A549 (cell line): ENCODE results near the gene INTS4. TPM values are rescaled to one million over a fixed set of nuclear protein-coding genes. Genes with fewer than 3 reads are reported as not detected.

Source experiments
- ATAC-seq, 2 experiments: fragments of 200-7000 bp in 1 of 2; fragments of >200 bp in 1 of 2; cut with Nextera tagmentation in 1 of 2; cut with Tn5 transposase in 1 of 2; 3 replicates each; pipeline versions ENCODE4 v1.8.0 to v1.9.1; 2018 to 2020; ENCODE audit warnings: mild to moderate bottlenecking in 1 of 2, moderate library complexity in 1 of 2
- CTCF ChIA-PET: fragments of 300-600 bp; sonication (Branson Sonifier 250); formaldehyde crosslinking; extraction: SDS; loops from one replicate; lab custom pipeline; 2021; ENCODE audit warnings: antibody characterized with exemption, inconsistent platforms; lab: Yijun Ruan, JAX
- POLR2A ChIA-PET: fragments of 350-600 bp; formaldehyde crosslinking; extraction: SDS; loops from one replicate; lab custom pipeline; 2021; ENCODE audit warnings: antibody characterized with exemption, inconsistent platforms; lab: Yijun Ruan, JAX
- DNase-seq, 2 experiments: peaks; one replicate each; pipeline versions ENCODE4 v3.0.0 to v3.0.0-alpha.2; 2011 to 2016; ENCODE audit warnings: low read depth in 1 of 2, low spot score in 1 of 2
- FAIRE-seq: peaks from 2 replicates; lab custom pipeline; 2011; peaks lifted over from hg19 to GRCh38; lab: Jason Lieb, UNC
- H3K27ac ChIP-seq, 2 experiments: fragments of >200 bp; sonication (Bioruptor Twin); formaldehyde crosslinking; 3 replicates each; pipeline ENCODE4 v1.5.1; 2016 to 2017
- H3K4me1 ChIP-seq: fragments of >200 bp; sonication (Bioruptor Twin); formaldehyde crosslinking; 3 replicates; pipeline ENCODE4 v1.6.1; 2016
- H3K4me2 ChIP-seq: fragments of >200 bp; sonication (Bioruptor Twin); formaldehyde crosslinking; 3 replicates; pipeline ENCODE4 v1.6.1; 2016
- H3K4me3 ChIP-seq: fragments of >200 bp; sonication (Bioruptor Twin); formaldehyde crosslinking; 3 replicates; pipeline ENCODE4 v1.5.1; 2016
- H3K9me3 ChIP-seq: fragments of >200 bp; sonication (Bioruptor Twin); formaldehyde crosslinking; 3 replicates; pipeline ENCODE4 v1.6.1; 2016
- CHD4 ChIP-seq: fragments of 200-600 bp; sonication (generic); IDR thresholded peaks from 2 replicates; pipeline ENCODE4 v1.6.1; 2016; ENCODE audit warnings: antibody characterized with exemption, mild to moderate bottlenecking, borderline replicate concordance
- FOSB ChIP-seq: fragments of 250-450 bp; sonication (Bioruptor Pico); IDR thresholded peaks from 2 replicates; pipeline ENCODE4 v1.5.0; 2020; ENCODE audit warnings: mild to moderate bottlenecking, moderate library complexity
- HOXA7 ChIP-seq: fragments of 250-450 bp; sonication (Bioruptor Pico); IDR thresholded peaks from 2 replicates; pipeline ENCODE4 v1.5.0; 2020; ENCODE audit warnings: mild to moderate bottlenecking, moderate library complexity
- JUN ChIP-seq, 2 experiments: fragments of >200 bp; sonication (Bioruptor Twin); formaldehyde crosslinking; IDR thresholded peaks; 2 replicates in 1 of 2; 3 replicates in 1 of 2; pipeline ENCODE4 v1.6.1; 2016 to 2017
- NFE2L2 ChIP-seq: fragments of 150-350 bp; conservative IDR thresholded peaks from 2 replicates; pipeline ENCODE4 v1.6.1; 2014; ENCODE audit warnings: low read length
- NR3C1 ChIP-seq: fragments of >200 bp; sonication (Bioruptor Twin); formaldehyde crosslinking; IDR thresholded peaks from 3 replicates; pipeline ENCODE4 v1.6.1; 2017
- RARB ChIP-seq: fragments of 250-450 bp; sonication (Bioruptor Pico); IDR thresholded peaks from 2 replicates; pipeline ENCODE4 v1.8.0; 2021; ENCODE audit warnings: mild to moderate bottlenecking, moderate library complexity
- RNF2 ChIP-seq: fragments of 200-600 bp; sonication (generic); IDR thresholded peaks from 2 replicates; pipeline ENCODE4 v1.6.1; 2016; ENCODE audit warnings: low read depth, mild to moderate bottlenecking, antibody characterized with exemption, moderate library complexity, borderline replicate concordance
- SMC3 ChIP-seq: fragments of >200 bp; sonication (Bioruptor Twin); formaldehyde crosslinking; IDR thresholded peaks from 3 replicates; pipeline ENCODE4 v1.6.1; 2018; ENCODE audit warnings: inconsistent platforms
- ZC3H11A ChIP-seq: fragments of 450-650 bp; IDR thresholded peaks from 2 replicates; pipeline ENCODE4 v1.6.1; 2014; ENCODE audit warnings: antibody characterized with exemption, mild to moderate bottlenecking
- ZNF302 ChIP-seq: fragments of 250-450 bp; sonication (Bioruptor Pico); IDR thresholded peaks from 2 replicates; pipeline ENCODE4 v1.9.0; 2021; ENCODE audit warnings: inconsistent platforms, mild to moderate bottlenecking, moderate library complexity
- WGBS: methylation state at CpG from one replicate; pipeline ENCODE4 v1.1.6; 2017; ENCODE audit errors: missing lambda C conversion rate; 5-methylcytosine and 5-hydroxymethylcytosine counted together
- polyA plus RNA-seq, 4 experiments: library from polyadenylated mRNA; depleted of rRNA in 3 of 4; stranded (reverse); fragments of >200 nt; fragmentation: RNase III in 1 of 4; extraction: RNeasy Plus Mini Kit Qiagen cat#74134 plus additional on column Dnase treatment in 1 of 4; gene quantifications; 2 replicates in 3 of 4; 3 replicates in 1 of 4; pipeline ENCODE4 v1.2.3, GENCODE V29; 2011 to 2017
- TF ChIP-seq, protein P1 (sequence below): fragments of 450-650 bp; IDR thresholded peaks from 2 replicates; pipeline ENCODE4 v1.6.1; 2014; ENCODE audit warnings: antibody characterized with exemption
- TF ChIP-seq, protein P2 (sequence below): IDR thresholded peaks from 2 replicates; pipeline ENCODE4 v1.6.1; 2012
- TF ChIP-seq, protein P3 (sequence below): fragments of 250-450 bp; sonication (Bioruptor Pico); IDR thresholded peaks from 2 replicates; pipeline ENCODE4 v1.5.0; 2021; ENCODE audit warnings: mild to moderate bottlenecking, moderate library complexity, borderline replicate concordance
- TF ChIP-seq, protein P4 (sequence below): fragments of 200-600 bp; sonication (generic); IDR thresholded peaks from 2 replicates; pipeline ENCODE4 v1.6.1; 2016; ENCODE audit warnings: antibody characterized with exemption, mild to moderate bottlenecking, moderate library complexity
- TF ChIP-seq, protein P5 (sequence below): fragments of >200 bp; sonication (Bioruptor Twin); formaldehyde crosslinking; IDR thresholded peaks from 3 replicates; pipeline ENCODE4 v1.6.1; 2016

The INTS4 gene
- polyA plus RNA-seq, 2 of the 4 experiments (the other 2 are of a cell fraction), result 22.0 to 35.3 TPM

GRCh38 chr11:78022397-78023396 lies 28.2 kb upstream of the INTS4 start, which contains the start of gene KCTD14:
KCTD14 (minus strand) TSS chr11:78023276; CDS start chr11:78023249, 27 bp downstream.
- H3K4me2 ChIP-seq, result peak within 1 kb of the TSS; percentile 47
- ChIA-PET POLR2A (no interaction called here), CTCF (interaction anchor here (3.4 kb wide), 1 partner anchor 24 kb away, joined by 21 read pairs; no protein-coding TSS in a partner anchor)
- FAIRE-seq (no peak), DNase-seq (no peak), ATAC-seq (peak; percentile 67 to 82)
- TF ChIP-seq, protein P1, sequence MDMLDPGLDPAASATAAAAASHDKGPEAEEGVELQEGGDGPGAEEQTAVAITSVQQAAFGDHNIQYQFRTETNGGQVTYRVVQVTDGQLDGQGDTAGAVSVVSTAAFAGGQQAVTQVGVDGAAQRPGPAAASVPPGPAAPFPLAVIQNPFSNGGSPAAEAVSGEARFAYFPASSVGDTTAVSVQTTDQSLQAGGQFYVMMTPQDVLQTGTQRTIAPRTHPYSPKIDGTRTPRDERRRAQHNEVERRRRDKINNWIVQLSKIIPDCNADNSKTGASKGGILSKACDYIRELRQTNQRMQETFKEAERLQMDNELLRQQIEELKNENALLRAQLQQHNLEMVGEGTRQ, result no peak
- TF ChIP-seq RARB (CRISPR knock-in tag), result no peak
- TF ChIP-seq, protein P2, sequence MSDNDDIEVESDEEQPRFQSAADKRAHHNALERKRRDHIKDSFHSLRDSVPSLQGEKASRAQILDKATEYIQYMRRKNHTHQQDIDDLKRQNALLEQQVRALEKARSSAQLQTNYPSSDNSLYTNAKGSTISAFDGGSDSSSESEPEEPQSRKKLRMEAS, result 0 out of 2 replicates have a peak, but pooled peaks have one; percentile 28
- H3K9me3 ChIP-seq, result no peaks in the 10 kb centered on the region
- H3K4me3 ChIP-seq, result peak within 1 kb of the TSS; percentile 37
- WGBS, result 56% methylated on average over 37 of the region's 37 CpGs
- peak within 1 kb of the TSS; percentile 29 to 75; a peak in 4 of 6 replicates for H3K27ac ChIP-seq
- H3K4me1 ChIP-seq, result peaks cover 10% of the 10 kb centered on the region

- Histone ChIP-seq H3K4me3 (no peak overlapping the region), H3K4me1 (peaks cover 10% of the 10 kb centered on the region), H3K27ac (no peak overlapping the region), H3K9me3 (no peaks in the 10 kb centered on the region), H3K4me2 (no peak overlapping the region)
- no peak for FAIRE-seq
- no peak for DNase-seq
- 89% methylated on average over 6 of the region's 6 CpGs for WGBS
- no peak for TF ChIP-seq RNF2
- TF ChIP-seq ZNF302 (CRISPR knock-in tag), result no peak
- no peak for TF ChIP-seq NFE2L2
- TF ChIP-seq SMC3, result no peak
- TF ChIP-seq, protein P3, sequence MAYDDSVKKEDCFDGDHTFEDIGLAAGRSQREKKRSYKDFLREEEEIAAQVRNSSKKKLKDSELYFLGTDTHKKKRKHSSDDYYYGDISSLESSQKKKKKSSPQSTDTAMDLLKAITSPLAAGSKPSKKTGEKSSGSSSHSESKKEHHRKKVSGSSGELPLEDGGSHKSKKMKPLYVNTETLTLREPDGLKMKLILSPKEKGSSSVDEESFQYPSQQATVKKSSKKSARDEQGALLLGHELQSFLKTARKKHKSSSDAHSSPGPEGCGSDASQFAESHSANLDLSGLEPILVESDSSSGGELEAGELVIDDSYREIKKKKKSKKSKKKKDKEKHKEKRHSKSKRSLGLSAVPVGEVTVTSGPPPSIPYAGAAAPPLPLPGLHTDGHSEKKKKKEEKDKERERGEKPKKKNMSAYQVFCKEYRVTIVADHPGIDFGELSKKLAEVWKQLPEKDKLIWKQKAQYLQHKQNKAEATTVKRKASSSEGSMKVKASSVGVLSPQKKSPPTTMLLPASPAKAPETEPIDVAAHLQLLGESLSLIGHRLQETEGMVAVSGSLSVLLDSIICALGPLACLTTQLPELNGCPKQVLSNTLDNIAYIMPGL (CRISPR knock-in tag), result no peak
- TF ChIP-seq JUN (IDR thresholded peaks at IDR 0.05), result no peak
- TF ChIP-seq CHD4, result no peak
- no peak for TF ChIP-seq RARB (CRISPR knock-in tag)
- no peak for TF ChIP-seq HOXA7
- TF ChIP-seq, protein P4, sequence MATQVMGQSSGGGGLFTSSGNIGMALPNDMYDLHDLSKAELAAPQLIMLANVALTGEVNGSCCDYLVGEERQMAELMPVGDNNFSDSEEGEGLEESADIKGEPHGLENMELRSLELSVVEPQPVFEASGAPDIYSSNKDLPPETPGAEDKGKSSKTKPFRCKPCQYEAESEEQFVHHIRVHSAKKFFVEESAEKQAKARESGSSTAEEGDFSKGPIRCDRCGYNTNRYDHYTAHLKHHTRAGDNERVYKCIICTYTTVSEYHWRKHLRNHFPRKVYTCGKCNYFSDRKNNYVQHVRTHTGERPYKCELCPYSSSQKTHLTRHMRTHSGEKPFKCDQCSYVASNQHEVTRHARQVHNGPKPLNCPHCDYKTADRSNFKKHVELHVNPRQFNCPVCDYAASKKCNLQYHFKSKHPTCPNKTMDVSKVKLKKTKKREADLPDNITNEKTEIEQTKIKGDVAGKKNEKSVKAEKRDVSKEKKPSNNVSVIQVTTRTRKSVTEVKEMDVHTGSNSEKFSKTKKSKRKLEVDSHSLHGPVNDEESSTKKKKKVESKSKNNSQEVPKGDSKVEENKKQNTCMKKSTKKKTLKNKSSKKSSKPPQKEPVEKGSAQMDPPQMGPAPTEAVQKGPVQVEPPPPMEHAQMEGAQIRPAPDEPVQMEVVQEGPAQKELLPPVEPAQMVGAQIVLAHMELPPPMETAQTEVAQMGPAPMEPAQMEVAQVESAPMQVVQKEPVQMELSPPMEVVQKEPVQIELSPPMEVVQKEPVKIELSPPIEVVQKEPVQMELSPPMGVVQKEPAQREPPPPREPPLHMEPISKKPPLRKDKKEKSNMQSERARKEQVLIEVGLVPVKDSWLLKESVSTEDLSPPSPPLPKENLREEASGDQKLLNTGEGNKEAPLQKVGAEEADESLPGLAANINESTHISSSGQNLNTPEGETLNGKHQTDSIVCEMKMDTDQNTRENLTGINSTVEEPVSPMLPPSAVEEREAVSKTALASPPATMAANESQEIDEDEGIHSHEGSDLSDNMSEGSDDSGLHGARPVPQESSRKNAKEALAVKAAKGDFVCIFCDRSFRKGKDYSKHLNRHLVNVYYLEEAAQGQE, result no peak
- TF ChIP-seq NR3C1, result no peak
- TF ChIP-seq, protein P5, sequence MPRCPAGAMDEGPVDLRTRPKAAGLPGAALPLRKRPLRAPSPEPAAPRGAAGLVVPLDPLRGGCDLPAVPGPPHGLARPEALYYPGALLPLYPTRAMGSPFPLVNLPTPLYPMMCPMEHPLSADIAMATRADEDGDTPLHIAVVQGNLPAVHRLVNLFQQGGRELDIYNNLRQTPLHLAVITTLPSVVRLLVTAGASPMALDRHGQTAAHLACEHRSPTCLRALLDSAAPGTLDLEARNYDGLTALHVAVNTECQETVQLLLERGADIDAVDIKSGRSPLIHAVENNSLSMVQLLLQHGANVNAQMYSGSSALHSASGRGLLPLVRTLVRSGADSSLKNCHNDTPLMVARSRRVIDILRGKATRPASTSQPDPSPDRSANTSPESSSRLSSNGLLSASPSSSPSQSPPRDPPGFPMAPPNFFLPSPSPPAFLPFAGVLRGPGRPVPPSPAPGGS, result no peak
- TF ChIP-seq FOSB (CRISPR knock-in tag), result no peak
- no peak for TF ChIP-seq ZC3H11A
- ATAC-seq, result no peak
- CTCF ChIA-PET, result interaction anchor here (0.9 to 3.4 kb wide), 2 partner anchors 15 to 25 kb away, joined by 4 to 21 read pairs; no protein-coding TSS in a partner anchor
- POLR2A ChIA-PET, result interaction anchor here (0.6 kb wide), 1 partner anchor 432 kb away, joined by 5 read pairs; the partner anchor contains the start of gene AQP11
Observed at GRCh38 chr11:78021611-78022010, 27.1 kb upstream of the INTS4 start.
